Right cardiac atrium (tissue), 5 donors: ENCODE results near the gene FHOD3. TPM values are rescaled to one million over a fixed set of nuclear protein-coding genes. Genes with fewer than 3 reads are reported as not detected.

Experiments used
- ATAC-seq, 2 donors: fragments of 200-7000 bp; cut with Tn5 transposase; one replicate each; pipeline versions ENCODE4 v1.8.0 to v1.9.1; 2020; ENCODE audit warnings: moderate library complexity in 2 of 2, mild to moderate bottlenecking in 1 of 2
- DNase-seq, 3 donors: peaks; one replicate each; pipeline ENCODE4 v3.0.0-alpha.2; 2020
- H3K27ac ChIP-seq: one replicate; pipeline ENCODE4 v1.5.1; 2013; ENCODE audit warnings: mild to moderate bottlenecking, low read length, control low read depth, moderate library complexity
- H3K27me3 ChIP-seq: one replicate; pipeline ENCODE4 v1.6.1; 2013; ENCODE audit not compliant: control insufficient read depth, insufficient read depth
- H3K4me1 ChIP-seq: one replicate; pipeline ENCODE4 v1.6.1; 2013; ENCODE audit warnings: low read length; ENCODE audit not compliant: control insufficient read depth, insufficient read depth
- H3K4me3 ChIP-seq: one replicate; pipeline ENCODE4 v1.5.1; 2013; ENCODE audit warnings: low read length, control low read depth
- H3K9me3 ChIP-seq: one replicate; pipeline ENCODE4 v1.6.1; 2013; ENCODE audit warnings: low read length; ENCODE audit not compliant: control insufficient read depth
- WGBS: extraction: QIAGEN DNeasy Blood & Tissue Kit; methylation state at CpG from one replicate; pipeline ENCODE4 v1.1.7; 2013; 5-methylcytosine and 5-hydroxymethylcytosine counted together
- intact Hi-C, 4 donors: fragments of 100-400 bp; cut with DNase I; formaldehyde crosslinking; loops; one replicate each; pipeline versions ENCODE4 v1.11.0 to v1.14.0; 2022 to 2023
- polyA plus RNA-seq: library from polyadenylated mRNA; stranded (reverse); fragments of 200-250 nt; gene quantifications from one replicate; pipeline ENCODE4 v1.2.3, GENCODE V29; 2013
- total RNA-seq, 4 donors: library from RNA; stranded (reverse); fragmentation: NEBNext Ultra II Directional; extraction: Animal tissue kit (Norgen Biotek cat#: 25700); gene quantifications; one replicate each; pipeline ENCODE4 v1.2.1, GENCODE V29; 2021
- donor health status: healthy with polysubstance abuse.
- donor health status: DM: no; HTN: yes; CAD: no.
- donor health status: DM: no; HTN: no; CAD: no.
- donor health status: DM: no; HTN: yes; CAD: no; lungs with severe emphysema.
- donor health status: DM: yes; HTN: yes; CAD: no.

Gene FHOD3
- total and polyA plus RNA-seq, 5 donors: 118 to 157 (median 138) TPM

GRCh38 chr18:36558234-36558633 lies 260.7 kb downstream of the FHOD3 start:
- no peaks in the 10 kb centered on the region for H3K27me3 ChIP-seq
- no peak overlapping the region for H3K4me3 ChIP-seq
- H3K9me3 ChIP-seq: no peaks in the 10 kb centered on the region
- peaks cover 7% of the 10 kb centered on the region for H3K4me1 ChIP-seq
- DNase-seq: no peak
- ATAC-seq: no peak
- H3K27ac ChIP-seq: no peak overlapping the region
- intact Hi-C loops: no loop called here
- WGBS: 70% methylated on average over 1 of the region's 1 CpG

- no peak for ATAC-seq
- 51% methylated on average over 8 of the region's 8 CpGs for WGBS
- Histone ChIP-seq H3K4me3 (no peak overlapping the region), H3K9me3 (no peaks in the 10 kb centered on the region), H3K4me1 (peaks cover 7% of the 10 kb centered on the region), H3K27ac (no peak overlapping the region), H3K27me3 (no peaks in the 10 kb centered on the region)
- intact Hi-C loops: no loop called here
- DNase-seq: no peak
Observed at GRCh38 chr18:36559149-36559857, 261.8 kb downstream of the FHOD3 start.

DNA sequence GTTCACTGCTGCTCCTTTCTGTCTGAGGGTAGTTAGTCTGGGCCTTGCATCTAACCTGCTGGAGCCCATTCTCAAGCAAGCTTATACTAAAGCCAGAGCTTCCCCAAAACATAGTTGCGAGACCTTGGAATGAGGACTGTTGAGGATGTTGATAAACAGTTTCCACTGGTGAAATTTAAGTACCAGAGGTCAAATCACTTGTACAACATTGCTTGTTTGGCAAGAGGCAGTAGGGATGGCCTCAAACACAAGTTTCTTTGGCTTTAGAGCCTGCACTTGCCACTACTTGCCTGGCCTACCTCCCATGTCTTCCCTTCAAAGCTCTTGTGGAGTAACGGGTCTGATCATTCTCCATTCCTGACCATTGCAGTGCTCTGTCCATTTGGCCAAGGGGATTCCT lies 262.7 kb downstream of the FHOD3 start:
- H3K9me3 ChIP-seq: no peaks in the 10 kb centered on the region
- ATAC-seq (no peak), DNase-seq (no peak)
- H3K27me3 ChIP-seq: no peaks in the 10 kb centered on the region
- intact Hi-C loops: loop anchor here in 1 of 4 donors (5.0 kb wide), 1 partner anchor 57 kb away; no protein-coding TSS in a partner anchor
- WGBS: 60% methylated on average over 2 of the region's 2 CpGs
- H3K4me1 ChIP-seq: peaks cover 7% of the 10 kb centered on the region
- no peak overlapping the region for H3K27ac ChIP-seq
- no peak overlapping the region for H3K4me3 ChIP-seq

GRCh38 chr18:36561046-36561445 lies 263.5 kb downstream of the FHOD3 start:
- no peak for ATAC-seq
- Histone ChIP-seq H3K4me1 (peaks cover 7% of the 10 kb centered on the region), H3K9me3 (no peaks in the 10 kb centered on the region), H3K4me3 (no peak overlapping the region), H3K27me3 (no peaks in the 10 kb centered on the region), H3K27ac (no peak overlapping the region)
- no peak for DNase-seq
- 89% methylated on average over 2 of the region's 2 CpGs for WGBS
- intact Hi-C loops: loop anchor here in 1 of 4 donors (5.0 kb wide), 1 partner anchor 56 kb away; no protein-coding TSS in a partner anchor

DNA sequence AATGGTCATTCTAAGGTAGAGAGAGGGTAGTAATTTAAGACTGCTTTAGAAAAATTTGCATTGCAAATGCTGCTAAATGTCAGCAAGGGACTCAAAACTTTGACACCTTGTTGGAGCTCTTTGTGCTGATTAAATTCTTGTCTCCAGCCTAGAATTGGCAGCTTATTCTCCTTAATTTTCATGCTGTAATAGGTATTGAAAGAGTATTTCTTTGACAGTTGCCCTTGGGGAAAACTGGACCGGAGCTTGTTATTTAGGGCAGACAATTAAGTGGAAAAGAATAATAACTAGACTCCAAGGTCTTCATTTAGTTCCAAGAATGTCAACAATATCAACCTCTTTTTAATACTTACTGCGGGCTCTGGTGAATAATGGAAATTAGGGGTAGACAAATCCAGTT lies 267.3 kb downstream of the FHOD3 start:
- intact Hi-C loops: loop anchor here in 1 of 4 donors (5.0 kb wide), 1 partner anchor 52 kb away; no protein-coding TSS in a partner anchor

DNA sequence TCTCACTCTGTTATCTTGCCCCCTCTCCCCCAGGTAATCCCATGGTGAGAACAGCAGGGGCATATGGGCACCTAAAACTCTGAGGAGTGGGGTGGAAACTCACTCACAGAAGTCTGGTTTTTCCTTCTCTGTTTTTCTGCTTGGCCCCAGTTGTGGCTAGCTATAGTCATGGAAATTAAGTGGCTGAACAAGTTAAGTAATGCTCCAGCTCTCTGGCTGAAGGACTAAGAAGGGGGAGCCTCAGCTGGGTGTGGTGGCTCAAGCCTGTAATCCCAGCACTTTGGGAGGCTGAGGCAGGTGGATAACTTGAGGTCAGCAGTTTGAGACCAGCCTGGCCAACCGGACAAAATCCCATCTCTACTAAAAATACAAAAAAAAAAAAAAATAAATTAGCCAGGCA lies 270.3 kb downstream of the FHOD3 start:
- Histone ChIP-seq H3K4me3 (no peak overlapping the region), H3K27me3 (no peaks in the 10 kb centered on the region), H3K9me3 (no peaks in the 10 kb centered on the region), H3K4me1 (peaks cover 8% of the 10 kb centered on the region), H3K27ac (no peak overlapping the region)
- ATAC-seq (no peak), DNase-seq (no peak)
- intact Hi-C loops: no loop called here
- 92% methylated on average over 1 of the region's 1 CpG for WGBS

More for the DNA sequence above, 267.3 kb downstream of the FHOD3 start:
- no peaks in the 10 kb centered on the region for H3K9me3 ChIP-seq
- H3K27ac ChIP-seq: no peak overlapping the region
- no peak overlapping the region for H3K4me3 ChIP-seq
- H3K4me1 ChIP-seq: peaks cover 10% of the 10 kb centered on the region
- WGBS: 41% methylated on average over 2 of the region's 2 CpGs
- no peaks in the 10 kb centered on the region for H3K27me3 ChIP-seq
- DNase-seq (no peak), ATAC-seq (no peak)

DNA sequence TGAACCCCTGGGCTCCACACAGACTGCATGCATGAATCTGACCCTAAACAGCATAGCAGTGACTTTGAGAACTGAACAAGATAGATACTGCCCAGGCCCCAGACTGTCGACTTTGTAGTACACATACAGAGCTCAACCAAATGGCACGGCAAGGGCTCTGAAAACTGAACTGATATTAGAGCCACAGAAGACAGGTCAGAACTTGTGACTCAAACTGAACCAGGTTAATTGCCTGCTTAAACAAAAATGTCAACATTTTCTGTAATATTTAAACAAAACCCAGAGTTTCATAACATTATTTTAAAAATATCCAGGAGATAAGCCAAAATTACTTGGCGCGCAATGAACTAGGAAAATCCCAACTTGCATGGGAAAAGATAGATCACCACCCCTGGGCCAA lies 271.0 kb downstream of the FHOD3 start:
- ATAC-seq: peak in 1 of 2 donors; percentile 44
- intact Hi-C loops: no loop called here

DNA sequence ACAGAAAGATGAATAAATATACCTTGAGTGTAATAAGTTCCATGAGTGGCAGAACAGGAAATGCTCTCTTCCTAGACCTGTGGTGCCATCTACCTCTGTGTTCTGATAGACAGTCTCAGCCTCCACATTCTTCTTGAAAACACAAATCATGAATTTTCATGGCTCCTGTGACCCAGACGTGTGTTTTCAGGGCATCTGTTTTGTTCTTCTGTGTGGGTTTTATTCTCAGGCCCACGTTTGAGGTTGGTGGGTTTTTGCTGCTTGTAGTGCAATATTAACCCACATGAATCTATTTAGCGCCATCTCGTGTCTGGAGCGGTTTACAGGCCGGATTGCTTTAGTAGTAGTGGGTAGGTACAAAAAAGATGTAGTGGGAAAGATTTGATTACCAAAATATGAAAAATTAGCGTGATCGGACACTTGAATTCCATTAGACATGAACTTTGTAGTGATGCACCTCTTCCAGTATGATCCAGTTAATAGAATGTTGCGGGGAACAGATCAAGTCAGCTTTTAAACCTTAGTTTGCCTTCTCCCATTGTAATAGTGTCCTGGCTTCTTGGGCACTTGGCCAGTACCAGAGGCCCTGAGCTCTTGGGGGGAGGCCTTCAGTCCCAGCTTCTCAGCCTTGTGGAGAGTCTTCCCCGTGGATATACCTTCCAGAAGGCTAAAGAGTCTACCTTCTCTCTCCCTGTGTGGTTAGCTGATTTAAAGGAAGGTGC lies 274.8 kb downstream of the FHOD3 start:
- Histone ChIP-seq H3K27me3 (no peaks in the 10 kb centered on the region), H3K27ac (peak overlapping the region; percentile 50), H3K9me3 (no peaks in the 10 kb centered on the region), H3K4me1 (peaks cover 4% of the 10 kb centered on the region), H3K4me3 (no peak overlapping the region)
- intact Hi-C loops: loop anchor here in 3 of 4 donors (5.0 to 10.0 kb wide), 2 partner anchors 275 to 277 kb away; partner anchors contain the start of gene FHOD3 (in 3 of the 3)
- ATAC-seq (peak; percentile 70 to 76), DNase-seq (peak in 2 of 3 donors; percentile 24 to 71)
- 19% methylated on average over 10 of the region's 10 CpGs for WGBS

More for the DNA sequence above, 271.0 kb downstream of the FHOD3 start:
- DNase-seq: no peak
- no peak overlapping the region for H3K4me3 ChIP-seq
- H3K27me3 ChIP-seq: no peaks in the 10 kb centered on the region
- peaks cover 8% of the 10 kb centered on the region for H3K4me1 ChIP-seq
- no peak overlapping the region for H3K27ac ChIP-seq
- WGBS: 65% methylated on average over 4 of the region's 4 CpGs
- no peaks in the 10 kb centered on the region for H3K9me3 ChIP-seq

GRCh38 chr18:36576339-36576738 lies 278.8 kb downstream of the FHOD3 start:
- 89% methylated on average over 2 of the region's 2 CpGs for WGBS
- no peak for ATAC-seq
- H3K27me3 ChIP-seq: no peaks in the 10 kb centered on the region
- H3K27ac ChIP-seq: no peak overlapping the region
- intact Hi-C loops: loop anchor here in 2 of 4 donors (10.0 kb wide), 1 partner anchor 282 kb away; the partner anchor contains the start of gene FHOD3 (in 2 of the 2)
- DNase-seq: no peak
- no peaks in the 10 kb centered on the region for H3K4me1 ChIP-seq
- H3K9me3 ChIP-seq: no peaks in the 10 kb centered on the region
- H3K4me3 ChIP-seq: no peak overlapping the region

DNA sequence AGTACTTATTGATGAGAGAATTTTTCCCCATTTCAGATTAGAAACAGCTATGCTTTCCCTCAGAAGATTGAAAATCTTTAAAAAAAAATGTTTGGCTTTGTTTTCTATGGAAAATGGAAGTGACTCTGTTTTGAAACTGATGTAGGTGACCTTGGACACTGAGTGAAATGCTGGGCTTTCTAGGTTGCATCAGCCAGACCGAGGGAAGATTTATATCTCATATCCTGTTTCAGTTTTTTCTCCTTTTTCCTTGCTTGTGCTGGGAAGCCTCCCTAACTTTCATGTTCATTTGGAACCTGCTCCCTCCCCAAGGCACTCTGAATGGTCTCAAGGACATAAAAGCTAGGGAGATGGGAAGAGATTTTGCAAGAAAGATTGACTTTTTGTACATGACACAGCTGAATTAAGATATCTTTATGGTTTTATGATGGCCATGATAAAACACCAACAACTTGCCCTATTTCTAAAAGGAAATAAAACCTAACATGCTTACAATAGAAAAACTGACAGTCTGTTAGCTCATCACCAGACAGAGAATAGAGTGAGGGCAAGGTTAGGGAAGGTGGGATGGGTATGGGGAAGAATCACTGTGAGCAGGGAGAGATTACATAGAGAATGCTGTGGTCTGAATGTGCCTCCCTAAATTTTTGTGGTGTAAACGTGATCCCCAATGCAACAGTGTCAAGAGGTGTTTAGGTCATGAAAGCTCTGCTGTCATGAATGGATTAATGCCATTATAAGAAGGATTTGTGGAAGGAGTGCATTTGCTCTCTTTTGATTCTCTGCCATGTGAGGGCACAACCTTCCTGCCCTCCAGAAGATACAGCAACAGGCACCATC lies 281.6 kb downstream of the FHOD3 start:
- no peak for ATAC-seq

More for the DNA sequence above, 281.6 kb downstream of the FHOD3 start:
- intact Hi-C loops: loop anchor here in 2 of 4 donors (10.0 kb wide), 1 partner anchor 284 kb away; the partner anchor contains the start of gene FHOD3 (in 2 of the 2)
- DNase-seq: no peak
- Histone ChIP-seq H3K27ac (no peak overlapping the region), H3K9me3 (no peaks in the 10 kb centered on the region), H3K4me1 (no peaks in the 10 kb centered on the region), H3K27me3 (no peaks in the 10 kb centered on the region), H3K4me3 (no peak overlapping the region)
- WGBS: 54% methylated on average over 2 of the region's 2 CpGs
